HEK293 (cell line): ENCODE data around the gene DNAJC11.
"Not testable (repeated sequence)": the region's sequence is repeated elsewhere in the genome, so short reads cannot be mapped to it uniquely, and the experiment has no call there.

Experiments
- SALL2 ChIP-seq: fragments of 450-650 bp; formaldehyde crosslinking; IDR thresholded peaks from 2 replicates; pipeline ENCODE4 v1.5.0; 2017; ENCODE audit warnings: missing biosample characterization, mild to moderate bottlenecking, missing genetic modification characterization, borderline replicate concordance
- ZNF292 ChIP-seq: fragments of 450-650 bp; formaldehyde crosslinking; IDR thresholded peaks from 2 replicates; pipeline ENCODE4 v1.5.1; 2016; ENCODE audit warnings: low read depth, missing biosample characterization, missing genetic modification characterization, borderline replicate concordance
- ZNF350 ChIP-seq: fragments of 450-650 bp; formaldehyde crosslinking; IDR thresholded peaks from 2 replicates; pipeline ENCODE4 v1.5.0; 2017; ENCODE audit warnings: missing biosample characterization, mild to moderate bottlenecking, missing genetic modification characterization
- ZNF473 ChIP-seq: fragments of 450-650 bp; formaldehyde crosslinking; IDR thresholded peaks from 2 replicates; pipeline ENCODE4 v1.5.1; 2017; ENCODE audit warnings: missing biosample characterization, missing genetic modification characterization
- ZNF830 ChIP-seq: fragments of 450-650 bp; IDR thresholded peaks from 2 replicates; pipeline ENCODE4 v1.5.0; 2018; ENCODE audit warnings: missing biosample characterization, missing genetic modification characterization, low read depth, mild to moderate bottlenecking, moderate library complexity
- TF ChIP-seq, protein P1 (sequence below): fragments of 450-650 bp; formaldehyde crosslinking; IDR thresholded peaks from 2 replicates; pipeline ENCODE4 v1.5.1; 2016; ENCODE audit warnings: missing biosample characterization, missing genetic modification characterization, low read depth
- TF ChIP-seq, protein P2 (sequence below): fragments of 450-650 bp; formaldehyde crosslinking; IDR thresholded peaks from 2 replicates; pipeline ENCODE4 v1.5.1; 2016; ENCODE audit warnings: missing biosample characterization, missing genetic modification characterization
- TF ChIP-seq, protein P3 (sequence below): fragments of 450-650 bp; formaldehyde crosslinking; IDR thresholded peaks from 2 replicates; pipeline ENCODE4 v1.5.1; 2017; ENCODE audit warnings: missing biosample characterization, mild to moderate bottlenecking, missing genetic modification characterization, moderate library complexity
- TF ChIP-seq, protein P4 (sequence below): fragments of 450-650 bp; formaldehyde crosslinking; IDR thresholded peaks from 2 replicates; pipeline ENCODE4 v1.5.1; 2016; ENCODE audit warnings: missing biosample characterization, missing genetic modification characterization

DNA sequence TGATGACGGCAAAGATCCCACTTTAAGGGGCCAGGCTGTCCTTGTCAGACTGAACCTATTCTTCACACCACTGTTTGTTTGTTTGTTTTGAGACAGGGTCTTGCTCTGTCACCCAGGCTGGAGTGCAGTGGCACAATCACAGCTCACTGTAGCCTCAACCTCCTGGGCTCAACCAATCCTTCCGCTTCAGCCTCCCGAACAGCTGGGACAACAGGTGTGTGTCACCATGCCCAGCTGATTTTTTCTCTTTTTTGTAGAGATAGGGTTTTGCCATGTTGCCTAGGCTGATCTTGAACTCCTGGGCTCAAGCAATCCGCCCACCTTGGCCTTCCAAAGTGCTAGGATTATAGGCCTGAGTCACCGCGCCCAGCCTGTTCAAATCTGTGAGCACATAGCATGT, 64.8 kb downstream of the DNAJC11 start:
- TF ChIP-seq, protein P1, sequence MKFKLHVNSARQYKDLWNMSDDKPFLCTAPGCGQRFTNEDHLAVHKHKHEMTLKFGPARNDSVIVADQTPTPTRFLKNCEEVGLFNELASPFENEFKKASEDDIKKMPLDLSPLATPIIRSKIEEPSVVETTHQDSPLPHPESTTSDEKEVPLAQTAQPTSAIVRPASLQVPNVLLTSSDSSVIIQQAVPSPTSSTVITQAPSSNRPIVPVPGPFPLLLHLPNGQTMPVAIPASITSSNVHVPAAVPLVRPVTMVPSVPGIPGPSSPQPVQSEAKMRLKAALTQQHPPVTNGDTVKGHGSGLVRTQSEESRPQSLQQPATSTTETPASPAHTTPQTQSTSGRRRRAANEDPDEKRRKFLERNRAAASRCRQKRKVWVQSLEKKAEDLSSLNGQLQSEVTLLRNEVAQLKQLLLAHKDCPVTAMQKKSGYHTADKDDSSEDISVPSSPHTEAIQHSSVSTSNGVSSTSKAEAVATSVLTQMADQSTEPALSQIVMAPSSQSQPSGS (tag by site-specific recombination), result not testable (repeated sequence)
- not testable (repeated sequence) for TF ChIP-seq ZNF830 (tag by site-specific recombination); SALL2 (tag by site-specific recombination); ZNF350; ZNF292 (tag by site-specific recombination); ZNF473 (tag by site-specific recombination)
- TF ChIP-seq, protein P2, sequence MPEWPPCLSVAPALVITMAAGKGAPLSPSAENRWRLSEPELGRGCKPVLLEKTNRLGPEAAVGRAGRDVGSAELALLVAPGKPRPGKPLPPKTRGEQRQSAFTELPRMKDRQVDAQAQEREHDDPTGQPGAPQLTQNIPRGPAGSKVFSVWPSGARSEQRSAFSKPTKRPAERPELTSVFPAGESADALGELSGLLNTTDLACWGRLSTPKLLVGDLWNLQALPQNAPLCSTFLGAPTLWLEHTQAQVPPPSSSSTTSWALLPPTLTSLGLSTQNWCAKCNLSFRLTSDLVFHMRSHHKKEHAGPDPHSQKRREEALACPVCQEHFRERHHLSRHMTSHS (tag by site-specific recombination), result not testable (repeated sequence)
- TF ChIP-seq, protein P3, sequence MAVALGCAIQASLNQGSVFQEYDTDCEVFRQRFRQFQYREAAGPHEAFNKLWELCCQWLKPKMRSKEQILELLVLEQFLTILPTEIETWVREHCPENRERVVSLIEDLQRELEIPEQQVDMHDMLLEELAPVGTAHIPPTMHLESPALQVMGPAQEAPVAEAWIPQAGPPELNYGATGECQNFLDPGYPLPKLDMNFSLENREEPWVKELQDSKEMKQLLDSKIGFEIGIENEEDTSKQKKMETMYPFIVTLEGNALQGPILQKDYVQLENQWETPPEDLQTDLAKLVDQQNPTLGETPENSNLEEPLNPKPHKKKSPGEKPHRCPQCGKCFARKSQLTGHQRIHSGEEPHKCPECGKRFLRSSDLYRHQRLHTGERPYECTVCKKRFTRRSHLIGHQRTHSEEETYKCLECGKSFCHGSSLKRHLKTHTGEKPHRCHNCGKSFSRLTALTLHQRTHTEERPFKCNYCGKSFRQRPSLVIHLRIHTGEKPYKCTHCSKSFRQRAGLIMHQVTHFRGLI (tag by site-specific recombination), result not testable (repeated sequence)
- TF ChIP-seq, protein P4, sequence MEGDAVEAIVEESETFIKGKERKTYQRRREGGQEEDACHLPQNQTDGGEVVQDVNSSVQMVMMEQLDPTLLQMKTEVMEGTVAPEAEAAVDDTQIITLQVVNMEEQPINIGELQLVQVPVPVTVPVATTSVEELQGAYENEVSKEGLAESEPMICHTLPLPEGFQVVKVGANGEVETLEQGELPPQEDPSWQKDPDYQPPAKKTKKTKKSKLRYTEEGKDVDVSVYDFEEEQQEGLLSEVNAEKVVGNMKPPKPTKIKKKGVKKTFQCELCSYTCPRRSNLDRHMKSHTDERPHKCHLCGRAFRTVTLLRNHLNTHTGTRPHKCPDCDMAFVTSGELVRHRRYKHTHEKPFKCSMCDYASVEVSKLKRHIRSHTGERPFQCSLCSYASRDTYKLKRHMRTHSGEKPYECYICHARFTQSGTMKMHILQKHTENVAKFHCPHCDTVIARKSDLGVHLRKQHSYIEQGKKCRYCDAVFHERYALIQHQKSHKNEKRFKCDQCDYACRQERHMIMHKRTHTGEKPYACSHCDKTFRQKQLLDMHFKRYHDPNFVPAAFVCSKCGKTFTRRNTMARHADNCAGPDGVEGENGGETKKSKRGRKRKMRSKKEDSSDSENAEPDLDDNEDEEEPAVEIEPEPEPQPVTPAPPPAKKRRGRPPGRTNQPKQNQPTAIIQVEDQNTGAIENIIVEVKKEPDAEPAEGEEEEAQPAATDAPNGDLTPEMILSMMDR, result not testable (repeated sequence)
